HG03342 (cell line): ENCODE measurements around the gene COL13A1.

ENCODE experiments used
- ATAC-seq: cut with Tn5 transposase; IDR thresholded peaks from one replicate; pipeline ENCODE4 v1.9.1; 2021; ENCODE audit warnings: mild to moderate bottlenecking, moderate library complexity; ENCODE audit not compliant: unreplicated experiment

Gene COL13A1

GRCh38 chr10:69961881-69962745, 160.4 kb downstream of the COL13A1 start:
- no peak for ATAC-seq

- no peak for ATAC-seq
Observed at GRCh38 chr10:69962746-69963135, 161.0 kb downstream of the COL13A1 start.

- no peak for ATAC-seq
Observed at GRCh38 chr10:69963178-69963834, 161.6 kb downstream of the COL13A1 start.

- ATAC-seq, result no peak
Observed at GRCh38 chr10:69963835-69964710, 162.4 kb downstream of the COL13A1 start.

- no peak for ATAC-seq
Observed at GRCh38 chr10:69965086-69965485, 163.4 kb downstream of the COL13A1 start.

GRCh38 chr10:69965919-69966662, 164.4 kb downstream of the COL13A1 start:
- no peak for ATAC-seq

GRCh38 chr10:69968830-69969229, 167.1 kb downstream of the COL13A1 start:
- no peak for ATAC-seq

GRCh38 chr10:69969977-69970376, 168.3 kb downstream of the COL13A1 start:
- ATAC-seq, result no peak

GRCh38 chr10:69972981-69973397, 171.3 kb downstream of the COL13A1 start:
- ATAC-seq, result no peak

GRCh38 chr10:69973678-69974077, 172.0 kb downstream of the COL13A1 start:
- no peak for ATAC-seq

- no peak for ATAC-seq
Observed at GRCh38 chr10:69974551-69975155, 172.9 kb downstream of the COL13A1 start.

GRCh38 chr10:69976795-69977546, 175.3 kb downstream of the COL13A1 start:
- ATAC-seq, result no peak

GRCh38 chr10:69979174-69979573, 177.5 kb downstream of the COL13A1 start:
- no peak for ATAC-seq

- no peak for ATAC-seq
Observed at GRCh38 chr10:69980672-69981071, 179.0 kb downstream of the COL13A1 start.

- ATAC-seq, result no peak
Observed at GRCh38 chr10:69988094-69988493, 186.4 kb downstream of the COL13A1 start.

- ATAC-seq, result no peak
Observed at GRCh38 chr10:69991151-69991550, 189.4 kb downstream of the COL13A1 start.

- no peak for ATAC-seq
Observed at GRCh38 chr10:69994262-69994661, 192.6 kb downstream of the COL13A1 start.

- no peak for ATAC-seq
Observed at GRCh38 chr10:69996611-69997010, 194.9 kb downstream of the COL13A1 start.

- no peak for ATAC-seq
Observed at GRCh38 chr10:70000262-70000661, 198.6 kb downstream of the COL13A1 start.
